NT2/D1 (cell line): ENCODE data around the gene ERI3.

Experiments
- SUZ12 ChIP-seq: IDR thresholded peaks from 2 replicates; pipeline ENCODE4 v1.6.1; 2011; ENCODE audit not compliant: insufficient read length, insufficient read depth; ENCODE audit errors: extremely low read depth
- ZNF274 ChIP-seq: IDR thresholded peaks from 2 replicates; pipeline ENCODE4 v1.6.1; 2011; ENCODE audit warnings: mild to moderate bottlenecking, low read depth, low read length

GRCh38 chr1:44297695-44298400 is 57.2 kb downstream of the ERI3 start:
- TF ChIP-seq SUZ12 (no peak), ZNF274 (no peak)
